OCI-LY7 (cell line): ENCODE results near the gene WDR70.

Experiments
- CTCF ChIP-seq: fragments of 200-600 bp; sonication (generic); conservative IDR thresholded peaks from 2 replicates; pipeline ENCODE4 v1.5.1; 2014; ENCODE audit warnings: mild to moderate bottlenecking, antibody characterized with exemption, low read length, moderate library complexity, mixed read lengths
- EZH2phosphoT487 ChIP-seq: fragments of 200-600 bp; sonication (generic); IDR thresholded peaks from 2 replicates; pipeline ENCODE4 v1.6.1; 2018; ENCODE audit warnings: low read depth, borderline replicate concordance, mild to moderate bottlenecking, mixed run types, antibody characterized with exemption, low read length, moderate library complexity, mixed read lengths

- TF ChIP-seq CTCF = no peak
- TF ChIP-seq EZH2phosphoT487 = no peak
These were observed 392.1 kb downstream of the WDR70 start for GRCh38 chr5:37771203-37771611.
